Measurements from ENCODE around the gene IGIP.
"Not testable (repeated sequence)": the region's sequence is repeated elsewhere in the genome, so short reads cannot be mapped to it uniquely, and the experiment has no call there.

IGIP gene

DNA sequence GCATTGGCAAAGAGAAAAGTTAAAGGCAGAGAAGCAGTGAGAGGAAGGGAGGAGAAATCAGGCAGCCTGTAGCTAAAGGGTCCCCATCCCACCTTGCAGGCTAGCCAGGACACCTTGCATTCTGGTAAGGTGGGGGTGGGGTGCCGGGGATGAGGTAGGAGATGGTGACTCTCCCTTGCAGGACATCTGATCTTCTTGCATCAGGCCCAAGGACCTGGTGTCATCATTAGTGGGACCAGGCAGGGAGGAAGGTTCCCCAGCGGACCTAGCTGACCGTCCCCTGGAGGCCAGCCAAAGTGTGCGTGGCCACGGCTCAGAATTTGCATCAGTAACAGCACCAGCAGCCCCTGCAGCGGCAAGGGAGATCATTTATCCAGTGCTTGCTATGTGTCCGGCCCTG is 27.5 kb downstream of the IGIP start:
- intact Hi-C loops (cut with micrococcal nuclease): no loop called here
- Mint-ChIP-seq H3K27ac (no peak overlapping the region), H3K4me3 (no peak overlapping the region), H3K36me3 (ENCODE audit: low read depth) (no peaks in the 10 kb centered on the region), H3K4me1 (ENCODE audit: low read depth) (peaks cover 20% of the 10 kb centered on the region), H3K9me3 (no peaks in the 10 kb centered on the region), H3K27me3 (peaks cover 14% of the 10 kb centered on the region)

DNA sequence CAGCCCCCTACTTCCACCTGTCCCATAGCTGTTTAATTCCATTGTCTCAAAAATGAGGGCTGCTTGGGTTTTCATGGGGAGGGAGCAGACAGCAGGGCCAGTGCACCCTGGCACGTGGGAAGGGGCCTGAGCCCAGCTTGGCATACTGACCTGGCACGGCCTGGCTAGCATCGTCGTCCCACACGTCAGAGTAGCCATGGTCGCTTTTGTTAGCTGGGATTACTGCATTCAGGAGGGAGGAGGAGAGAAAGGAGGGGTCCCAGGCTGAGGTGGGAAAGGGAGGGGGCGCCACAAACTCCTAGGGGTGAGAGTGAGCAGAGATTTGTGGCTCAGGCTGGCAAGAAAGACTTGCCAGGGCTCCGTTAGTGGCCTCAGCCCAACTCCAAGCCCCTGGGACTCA is 28.2 kb downstream of the IGIP start:
- Mint-ChIP-seq H3K27me3 (peaks cover 10% of the 10 kb centered on the region), H3K9me3 (no peaks in the 10 kb centered on the region), H3K4me1 (ENCODE audit: low read depth) (peaks cover 20% of the 10 kb centered on the region), H3K36me3 (ENCODE audit: low read depth) (no peaks in the 10 kb centered on the region), H3K4me3 (no peak overlapping the region), H3K27ac (no peak overlapping the region)
- intact Hi-C loops (cut with micrococcal nuclease): no loop called here

DNA sequence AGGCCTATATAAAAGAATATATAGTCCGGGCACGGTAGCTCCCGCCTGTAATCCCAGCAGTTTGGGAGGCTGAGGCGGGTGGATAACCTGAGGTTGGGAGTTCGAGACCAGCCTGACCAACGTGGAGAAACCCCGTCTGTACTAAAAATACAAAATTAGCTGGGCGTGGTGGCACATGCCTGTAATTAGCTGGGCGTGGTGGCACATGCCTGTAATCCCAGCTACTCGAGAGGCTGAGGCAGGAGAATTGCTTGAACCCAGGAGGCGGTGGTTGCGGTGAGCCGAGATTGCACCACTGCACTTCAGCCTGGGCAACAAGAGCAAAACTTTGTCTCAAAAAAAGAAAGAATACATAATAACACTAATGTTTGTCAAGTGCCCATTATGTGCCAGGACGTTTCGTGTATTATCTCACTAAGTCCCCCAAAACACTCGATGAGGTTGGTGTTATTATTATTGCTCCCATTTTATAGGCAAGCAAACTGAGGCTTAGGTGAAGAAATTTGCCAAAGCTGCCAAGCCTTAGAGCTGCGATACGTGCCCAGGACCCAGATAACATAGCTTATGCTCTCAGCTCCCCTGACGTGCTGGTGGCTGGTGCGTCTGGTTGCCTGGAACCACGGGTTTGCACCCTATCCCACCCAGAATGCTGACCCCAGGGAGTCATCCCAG is 29.1 kb downstream of the IGIP start:
- not testable (repeated sequence) for H3K4me3 Mint-ChIP-seq; H3K9me3 Mint-ChIP-seq; H3K27ac Mint-ChIP-seq; H3K36me3 Mint-ChIP-seq (ENCODE audit: low read depth)
- Mint-ChIP-seq H3K4me1 (ENCODE audit: low read depth) (peaks cover 20% of the 10 kb centered on the region), H3K27me3 (peaks cover 13% of the 10 kb centered on the region)
- intact Hi-C loops (cut with micrococcal nuclease): loop anchor here (5.0 kb wide), 1 partner anchor 368 kb away; no protein-coding TSS in a partner anchor

DNA sequence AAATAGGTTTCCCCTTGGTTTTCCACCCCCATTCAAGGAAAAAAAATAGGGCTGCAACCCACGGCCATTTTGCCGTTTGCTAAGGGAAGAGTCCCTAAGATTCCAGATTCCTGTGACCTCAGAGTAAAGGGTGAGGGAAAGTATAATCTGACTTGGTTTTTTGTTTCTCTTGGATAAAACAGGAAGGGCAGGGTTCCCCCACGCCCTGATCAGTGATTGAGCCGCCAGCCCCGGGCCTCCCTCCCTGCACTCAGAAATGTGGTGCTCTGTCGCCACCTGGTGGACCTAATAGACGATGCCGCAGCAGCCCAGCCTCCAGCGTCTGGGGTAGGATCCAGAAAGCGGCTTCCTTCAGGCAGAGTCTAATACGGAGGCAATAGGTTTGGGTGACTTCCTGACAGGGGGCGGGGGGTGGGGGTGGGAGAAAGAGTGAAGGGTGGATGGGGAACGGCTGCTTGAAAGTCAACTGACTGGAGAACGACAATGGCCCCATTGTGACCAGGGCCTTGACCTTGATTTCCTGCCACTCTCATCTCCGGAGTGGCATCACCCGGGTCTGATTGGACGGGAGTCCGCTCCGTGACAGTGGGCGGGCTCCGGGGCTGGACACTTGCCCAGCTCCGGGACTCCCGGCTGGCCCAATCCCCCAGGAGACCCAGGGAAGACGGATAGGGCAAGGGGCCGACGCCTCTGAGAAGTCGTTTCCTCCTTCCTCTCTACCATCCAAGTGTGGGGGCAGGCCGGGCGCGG is 31.5 kb downstream of the IGIP start:
- peaks cover 15% of the 10 kb centered on the region for H3K27me3 Mint-ChIP-seq
- H3K4me3 Mint-ChIP-seq: no peak overlapping the region
- no peaks in the 10 kb centered on the region for H3K36me3 Mint-ChIP-seq (ENCODE audit: low read depth)
- peaks cover 20% of the 10 kb centered on the region for H3K4me1 Mint-ChIP-seq (ENCODE audit: low read depth)
- intact Hi-C loops (cut with micrococcal nuclease): loop anchor here (1.0 to 5.0 kb wide), 3 partner anchors 11 to 370 kb away; no protein-coding TSS in a partner anchor
- no peak overlapping the region for H3K27ac Mint-ChIP-seq
- no peaks in the 10 kb centered on the region for H3K9me3 Mint-ChIP-seq

DNA sequence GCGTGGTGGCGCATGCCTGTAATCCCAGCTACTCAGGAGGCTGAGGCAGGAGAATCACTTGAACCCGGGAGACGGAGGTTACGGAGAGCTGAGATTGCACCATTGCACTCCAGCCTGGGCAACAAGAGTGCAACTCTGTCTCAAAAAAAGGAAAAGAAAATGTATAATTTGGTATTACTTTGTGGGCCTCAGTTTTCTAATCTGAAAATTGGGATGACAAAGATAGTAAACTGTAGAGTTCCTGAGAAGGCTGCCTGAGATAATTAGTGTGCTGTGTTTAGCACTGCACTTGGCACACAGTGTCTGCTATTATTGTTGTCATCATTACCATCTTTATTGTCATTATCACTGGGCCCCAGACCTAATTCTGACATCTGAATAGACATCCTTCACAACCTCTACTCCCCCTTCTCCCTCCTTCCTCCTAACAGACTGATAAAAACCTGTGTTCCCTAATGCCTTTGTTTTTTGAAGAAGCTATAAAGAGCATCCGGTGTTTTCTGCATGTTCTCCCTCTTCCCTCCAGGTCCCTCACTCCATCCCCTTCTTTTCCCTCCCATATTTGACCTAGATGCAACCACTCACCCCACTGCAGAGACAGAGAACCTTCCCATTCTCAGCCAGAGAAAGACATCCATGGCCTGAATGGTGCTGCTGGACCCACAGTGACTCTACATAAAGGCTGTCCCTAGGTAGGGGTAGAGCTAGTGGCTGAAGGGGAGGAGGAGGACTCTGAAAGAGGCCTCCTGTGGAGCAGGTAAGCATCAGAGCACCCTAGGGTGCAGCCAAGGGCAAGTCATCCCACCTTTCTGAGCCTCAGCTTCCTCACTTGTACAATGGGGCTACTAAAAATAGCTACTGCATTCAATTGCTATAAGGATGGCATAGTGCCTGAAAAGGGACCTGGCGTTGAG is 33.5 kb downstream of the IGIP start:
- H3K36me3 Mint-ChIP-seq (ENCODE audit: low read depth): no peaks in the 10 kb centered on the region

DNA sequence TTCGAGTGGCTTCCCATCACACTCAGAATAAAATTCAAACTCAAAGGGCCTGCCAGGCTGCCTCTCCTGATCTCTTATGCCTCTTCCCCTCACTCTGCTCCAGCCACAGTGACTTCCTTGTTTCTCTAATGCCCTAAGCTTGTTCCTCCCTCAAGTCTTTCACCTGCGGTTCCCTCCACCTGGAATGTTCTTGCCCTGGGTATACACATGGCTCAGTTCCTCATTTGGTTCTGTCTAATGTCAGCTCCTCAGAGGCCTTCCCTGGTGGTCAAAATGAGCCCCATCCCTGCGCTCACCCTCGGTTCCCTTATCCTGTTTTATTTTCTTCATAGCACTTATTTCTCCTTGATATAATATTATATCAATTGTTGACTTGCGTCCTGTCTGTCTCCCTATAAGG is 36.5 kb downstream of the IGIP start:
- H3K9me3 Mint-ChIP-seq: no peaks in the 10 kb centered on the region
- H3K27me3 Mint-ChIP-seq: peaks cover 14% of the 10 kb centered on the region
- no peak overlapping the region for H3K4me3 Mint-ChIP-seq
- no peak overlapping the region for H3K27ac Mint-ChIP-seq
- no peaks in the 10 kb centered on the region for H3K36me3 Mint-ChIP-seq (ENCODE audit: low read depth)
- intact Hi-C loops (cut with micrococcal nuclease): no loop called here
- peaks cover 6% of the 10 kb centered on the region for H3K4me1 Mint-ChIP-seq (ENCODE audit: low read depth)

More for the DNA sequence above, 33.5 kb downstream of the IGIP start:
- Mint-ChIP-seq H3K27ac (no peak overlapping the region), H3K27me3 (peaks cover 12% of the 10 kb centered on the region), H3K9me3 (no peaks in the 10 kb centered on the region), H3K4me3 (no peak overlapping the region), H3K4me1 (ENCODE audit: low read depth) (peaks cover 10% of the 10 kb centered on the region)
- intact Hi-C loops (cut with micrococcal nuclease): loop anchor here (5.0 kb wide), 1 partner anchor 372 kb away; no protein-coding TSS in a partner anchor

DNA sequence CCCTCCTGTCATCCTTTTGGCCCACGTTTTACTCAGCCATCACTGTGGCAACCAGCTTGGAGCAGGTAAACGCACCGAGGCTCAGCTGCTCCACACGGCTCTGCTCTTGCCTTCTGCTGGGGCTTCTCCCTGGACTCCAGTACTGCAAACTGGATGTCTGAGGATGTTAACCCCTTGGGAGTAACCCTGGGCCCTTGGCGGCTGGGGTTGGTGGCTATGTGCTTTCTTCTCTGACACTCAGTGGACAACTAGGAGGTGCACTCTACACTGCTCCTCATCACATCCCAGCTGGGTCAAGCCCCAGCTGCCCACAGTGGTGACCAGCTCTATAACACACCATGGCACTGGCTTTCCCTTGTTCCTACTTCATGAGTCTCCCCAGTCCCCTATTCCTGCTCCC is 37.0 kb downstream of the IGIP start:
- no peak overlapping the region for H3K27ac Mint-ChIP-seq
- H3K4me1 Mint-ChIP-seq (ENCODE audit: low read depth): peaks cover 6% of the 10 kb centered on the region
- H3K4me3 Mint-ChIP-seq: no peak overlapping the region
- H3K27me3 Mint-ChIP-seq: peaks cover 10% of the 10 kb centered on the region
- H3K36me3 Mint-ChIP-seq (ENCODE audit: low read depth): no peaks in the 10 kb centered on the region
- no peaks in the 10 kb centered on the region for H3K9me3 Mint-ChIP-seq
- intact Hi-C loops (cut with micrococcal nuclease): no loop called here

DNA sequence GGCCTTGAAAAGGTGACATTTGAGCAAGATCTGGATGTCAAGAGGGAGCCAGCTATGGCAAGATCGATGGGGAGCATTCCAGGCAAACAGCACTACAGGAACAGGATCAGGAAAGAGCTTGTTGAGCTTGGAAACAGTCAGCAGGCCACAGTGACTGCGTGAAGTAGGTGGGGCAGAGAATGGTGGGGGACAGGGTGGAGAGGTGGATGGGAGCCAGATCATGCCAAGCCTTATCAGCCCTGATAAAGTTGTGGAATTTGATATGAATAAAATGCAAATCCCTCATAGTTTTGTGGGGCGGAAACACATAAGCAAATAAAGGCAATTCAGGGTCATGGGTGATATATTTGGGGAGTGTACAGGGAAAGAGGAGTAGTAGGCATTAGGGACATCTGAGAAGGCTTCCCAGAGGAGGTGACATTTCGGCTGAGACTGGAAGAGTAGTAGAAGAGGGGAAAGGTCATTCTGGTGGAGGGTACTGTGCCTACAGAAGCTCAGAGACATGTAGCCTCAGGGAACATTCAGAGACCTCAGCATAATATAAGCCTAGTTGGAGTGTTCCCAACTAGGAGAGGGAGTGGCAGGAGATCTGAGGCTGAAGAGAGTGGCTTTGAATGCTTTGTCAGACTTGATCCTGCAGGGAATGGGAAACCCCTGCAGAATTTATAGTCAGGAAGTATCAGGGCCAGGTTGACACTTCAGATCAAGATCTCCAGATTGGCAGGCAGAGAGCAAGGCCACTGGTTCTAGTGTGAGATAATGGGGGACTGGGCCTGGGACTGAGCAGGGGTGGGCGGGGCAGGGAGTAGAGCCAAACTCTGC is 39.6 kb downstream of the IGIP start:
- Mint-ChIP-seq H3K27ac (no peak overlapping the region), H3K4me1 (ENCODE audit: low read depth) (peaks cover 6% of the 10 kb centered on the region), H3K27me3 (peaks cover 7% of the 10 kb centered on the region), H3K4me3 (no peak overlapping the region), H3K36me3 (ENCODE audit: low read depth) (no peaks in the 10 kb centered on the region), H3K9me3 (no peaks in the 10 kb centered on the region)
- intact Hi-C loops (cut with micrococcal nuclease): no loop called here

DNA sequence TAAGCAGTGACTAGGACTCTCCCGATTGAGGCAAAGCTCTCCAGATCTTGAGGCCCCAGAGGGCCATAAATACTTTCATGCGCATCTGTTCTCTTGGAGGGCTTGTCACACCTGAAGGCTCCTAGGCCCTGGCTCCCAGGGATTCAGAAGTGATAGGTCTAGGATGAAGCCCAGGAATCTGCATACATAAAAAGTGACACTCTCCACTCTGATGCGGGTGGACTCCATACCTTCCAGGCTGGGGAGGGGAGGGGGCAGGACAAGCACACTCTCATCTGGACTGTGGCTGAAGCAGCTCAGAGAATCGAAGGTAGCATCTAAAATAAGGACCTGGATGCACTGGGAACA is 40.2 kb downstream of the IGIP start:
- no peaks in the 10 kb centered on the region for H3K9me3 Mint-ChIP-seq
- no peak overlapping the region for H3K27ac Mint-ChIP-seq
- peaks cover 6% of the 10 kb centered on the region for H3K4me1 Mint-ChIP-seq (ENCODE audit: low read depth)
- intact Hi-C loops (cut with micrococcal nuclease): no loop called here
- peaks cover 7% of the 10 kb centered on the region for H3K27me3 Mint-ChIP-seq
- H3K4me3 Mint-ChIP-seq: no peak overlapping the region
- H3K36me3 Mint-ChIP-seq (ENCODE audit: low read depth): no peaks in the 10 kb centered on the region

DNA sequence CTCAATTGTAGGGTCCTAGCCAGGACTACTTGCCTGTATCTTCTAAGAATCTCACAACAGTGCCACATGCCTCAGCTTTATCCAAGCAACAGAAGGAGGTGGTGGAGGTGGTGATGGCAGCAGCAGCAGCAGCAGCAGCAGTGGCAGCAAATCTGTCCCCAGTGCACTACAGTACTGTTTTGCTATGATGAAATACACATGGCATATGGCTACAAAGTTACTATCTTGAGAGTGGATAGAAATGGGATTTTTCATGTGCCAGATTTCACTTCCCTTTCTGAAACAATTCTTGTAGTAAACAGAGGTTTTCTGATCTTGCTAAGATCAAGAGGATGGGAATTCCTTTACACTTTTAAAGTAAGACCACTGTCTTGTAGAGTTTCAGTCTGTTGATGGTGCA is 41.2 kb downstream of the IGIP start:
- intact Hi-C loops (cut with micrococcal nuclease): no loop called here
- Mint-ChIP-seq H3K4me3 (no peak overlapping the region), H3K27ac (peak overlapping the region; percentile 35)

DNA sequence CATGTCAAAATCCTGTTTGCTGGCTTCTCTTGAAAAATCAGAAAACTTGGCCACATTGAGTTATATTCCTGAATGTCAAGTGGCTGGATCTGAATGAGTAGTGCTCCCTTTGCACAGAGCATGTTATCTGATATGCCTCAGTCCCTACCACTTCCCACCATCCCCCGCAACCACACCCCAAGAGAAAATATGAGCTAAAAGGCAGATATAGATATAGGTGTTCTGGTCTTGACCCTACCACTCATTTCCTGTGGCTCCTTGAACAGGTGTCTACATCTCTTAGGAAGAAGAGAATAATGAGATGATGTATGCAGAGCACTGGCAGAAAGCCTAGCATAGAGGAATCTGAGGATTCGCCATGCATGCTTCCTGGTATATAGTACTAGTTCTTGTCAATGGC is 42.6 kb downstream of the IGIP start:
- Mint-ChIP-seq H3K36me3 (ENCODE audit: low read depth) (no peaks in the 10 kb centered on the region), H3K27ac (no peak overlapping the region), H3K4me1 (ENCODE audit: low read depth) (peaks cover 9% of the 10 kb centered on the region), H3K4me3 (no peak overlapping the region), H3K27me3 (peaks cover 6% of the 10 kb centered on the region), H3K9me3 (no peaks in the 10 kb centered on the region)
- intact Hi-C loops (cut with micrococcal nuclease): no loop called here

More for the DNA sequence above, 41.2 kb downstream of the IGIP start:
- no peaks in the 10 kb centered on the region for H3K9me3 Mint-ChIP-seq
- H3K27me3 Mint-ChIP-seq: peaks cover 9% of the 10 kb centered on the region
- peaks cover 6% of the 10 kb centered on the region for H3K4me1 Mint-ChIP-seq (ENCODE audit: low read depth)
- H3K36me3 Mint-ChIP-seq (ENCODE audit: low read depth): no peaks in the 10 kb centered on the region

DNA sequence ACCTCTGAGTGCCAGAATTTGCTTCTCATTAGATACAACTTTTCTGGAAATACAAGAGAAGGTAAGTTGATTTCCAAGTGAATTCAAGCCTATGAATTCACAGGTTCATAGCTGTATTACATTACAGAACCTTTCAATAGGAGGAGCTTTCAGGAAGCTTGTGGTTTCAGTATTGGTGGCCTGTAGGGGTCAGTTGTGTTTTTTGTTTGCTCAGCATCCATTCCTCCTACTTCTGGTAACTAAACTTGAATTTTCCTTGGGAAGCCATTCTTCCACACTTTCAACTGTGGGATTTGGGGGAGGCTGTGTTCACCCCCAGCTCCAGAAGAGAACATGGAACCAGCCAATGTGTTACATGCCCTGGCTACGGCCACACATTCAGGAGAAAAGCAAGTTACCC is 43.7 kb downstream of the IGIP start:
- H3K27me3 Mint-ChIP-seq: peaks cover 6% of the 10 kb centered on the region
- no peaks in the 10 kb centered on the region for H3K9me3 Mint-ChIP-seq
- intact Hi-C loops (cut with micrococcal nuclease): no loop called here
- no peaks in the 10 kb centered on the region for H3K36me3 Mint-ChIP-seq (ENCODE audit: low read depth)
- peaks cover 16% of the 10 kb centered on the region for H3K4me1 Mint-ChIP-seq (ENCODE audit: low read depth)
- H3K27ac Mint-ChIP-seq: no peak overlapping the region
- H3K4me3 Mint-ChIP-seq: no peak overlapping the region

DNA sequence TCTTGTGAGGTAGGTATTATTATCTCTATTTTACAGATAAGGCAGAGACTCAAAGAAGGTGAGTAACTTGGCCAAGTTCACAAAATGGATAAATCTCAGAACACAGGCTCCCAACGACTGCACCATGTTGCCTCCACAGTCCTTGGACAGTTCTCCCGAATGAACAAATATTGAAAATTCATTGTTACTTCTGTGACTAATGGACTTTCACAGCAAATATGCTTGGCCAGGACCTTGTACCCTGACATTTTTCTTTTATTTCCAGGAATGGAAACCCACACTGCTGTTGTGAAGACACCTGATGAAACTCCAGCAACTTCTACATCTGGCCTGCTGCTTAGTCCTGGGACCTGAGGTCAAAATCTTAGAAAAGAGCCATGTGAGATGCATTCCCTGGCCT is 46.7 kb downstream of the IGIP start:
- H3K4me1 Mint-ChIP-seq (ENCODE audit: low read depth): peaks cover 28% of the 10 kb centered on the region
- no peak overlapping the region for H3K27ac Mint-ChIP-seq
- peaks cover 2% of the 10 kb centered on the region for H3K27me3 Mint-ChIP-seq
- intact Hi-C loops (cut with micrococcal nuclease): no loop called here
- no peaks in the 10 kb centered on the region for H3K9me3 Mint-ChIP-seq
- peaks cover 14% of the 10 kb centered on the region for H3K36me3 Mint-ChIP-seq (ENCODE audit: low read depth)
- no peak overlapping the region for H3K4me3 Mint-ChIP-seq

Measured in dendritic cell treated with granulocyte-macrophage colony-stimulating factor and Interleukin-4, amounts not matched to agents 40 ng/mL and 50 ng/mL, for 4 days (primary cell).